Caco-2 (cell line): ENCODE results near the gene NELFA. TPM values are rescaled to one million over a fixed set of nuclear protein-coding genes. Genes with fewer than 3 reads are reported as not detected.

Source experiments
- BruUV-seq: library from RNA; stranded (reverse); fragments of 400-500 nt; replicated peaks from 2 replicates; lab custom pipeline; 2021; lab: Mats Ljungman, UMichigan
- CTCF ChIA-PET: fragments of 300-600 bp; sonication (Branson Sonifier 250); formaldehyde crosslinking; loops from one replicate; lab custom pipeline; 2022; ENCODE audit warnings: antibody characterized with exemption; lab: Charles Lee
- POLR2A ChIA-PET: fragments of 300-600 bp; sonication (Branson Sonifier 250); formaldehyde crosslinking; loops from one replicate; lab custom pipeline; 2022; ENCODE audit warnings: antibody characterized with exemption; lab: Charles Lee
- DNase-seq, 2 experiments: peaks; one replicate each; pipeline versions ENCODE4 v3.0.0 to v3.0.0-alpha.2; 2020 to 2022
- H3K27me3 ChIP-seq: replicated peaks from 2 replicates; pipeline ENCODE4 v1.6.0; 2011; ENCODE audit warnings: low read length; ENCODE audit not compliant: control insufficient read depth, insufficient read depth
- H3K36me3 ChIP-seq: 2 replicates; pipeline ENCODE4 v1.5.1; 2011; ENCODE audit warnings: low read length; ENCODE audit not compliant: control insufficient read depth, insufficient read depth
- H3K4me1 ChIP-seq: fragments of 250-450 bp; sonication (Bioruptor Pico); 2 replicates; pipeline ENCODE4 v1.5.1; 2020; ENCODE audit warnings: mild to moderate bottlenecking
- H3K4me3 ChIP-seq: 2 replicates; pipeline ENCODE4 v1.5.1; 2011; ENCODE audit warnings: low read depth, mild to moderate bottlenecking, control low read depth, low read length
- H3K9me3 ChIP-seq: fragments of 250-450 bp; sonication (Bioruptor Pico); 2 replicates; pipeline ENCODE4 v1.5.1; 2020; ENCODE audit warnings: mild to moderate bottlenecking, moderate library complexity
- H3K27ac Mint-ChIP-seq: one replicate; pipeline ENCODE4 v1.8.0; 2022; ENCODE audit warnings: mixed read lengths; ENCODE audit not compliant: unreplicated experiment
- H3K27me3 Mint-ChIP-seq: one replicate; pipeline ENCODE4 v1.8.0; 2022; ENCODE audit warnings: mixed read lengths; ENCODE audit not compliant: insufficient read depth, unreplicated experiment
- H3K36me3 Mint-ChIP-seq: one replicate; pipeline ENCODE4 v1.8.0; 2022; ENCODE audit warnings: mild to moderate bottlenecking, mixed read lengths; ENCODE audit not compliant: insufficient read depth, unreplicated experiment
- H3K4me1 Mint-ChIP-seq: one replicate; pipeline ENCODE4 v1.8.0; 2022; ENCODE audit warnings: low read depth, mixed read lengths; ENCODE audit not compliant: unreplicated experiment
- H3K4me3 Mint-ChIP-seq: one replicate; pipeline ENCODE4 v1.8.0; 2022; ENCODE audit warnings: mild to moderate bottlenecking, moderate library complexity, mixed read lengths; ENCODE audit not compliant: unreplicated experiment
- H3K9me3 Mint-ChIP-seq: one replicate; pipeline ENCODE4 v1.8.0; 2022; ENCODE audit warnings: mixed read lengths; ENCODE audit not compliant: unreplicated experiment
- intact Hi-C: fragments of 100-400 bp; cut with micrococcal nuclease; formaldehyde crosslinking; loops from one replicate; pipeline ENCODE4 v1.10.0; 2022; ENCODE audit not compliant: unreplicated experiment
- total RNA-seq: library from RNA; stranded (reverse); gene quantifications from 2 replicates; pipeline ENCODE4 v1.2.3, GENCODE V29; 2022
- TF ChIP-seq, protein P1 (sequence below), 2 experiments: fragments of 200-600 bp in 1 of 2; IDR thresholded peaks; 1 replicate in 1 of 2; 2 replicates in 1 of 2; pipeline versions ENCODE4 v1.5.1 to v1.8.0; 2011 to 2022; ENCODE audit warnings: antibody characterized with exemption in 1 of 2, control low read depth in 1 of 2, inconsistent platforms in 1 of 2, low read depth in 1 of 2, low read length in 1 of 2, mild to moderate bottlenecking in 1 of 2, moderate library complexity in 1 of 2; ENCODE audit not compliant: insufficient read depth in 1 of 2, severe bottlenecking in 1 of 2, unreplicated experiment in 1 of 2

NELFA gene
- total RNA-seq, 1 experiment from 2014 or later, result 53.0 TPM

DNA sequence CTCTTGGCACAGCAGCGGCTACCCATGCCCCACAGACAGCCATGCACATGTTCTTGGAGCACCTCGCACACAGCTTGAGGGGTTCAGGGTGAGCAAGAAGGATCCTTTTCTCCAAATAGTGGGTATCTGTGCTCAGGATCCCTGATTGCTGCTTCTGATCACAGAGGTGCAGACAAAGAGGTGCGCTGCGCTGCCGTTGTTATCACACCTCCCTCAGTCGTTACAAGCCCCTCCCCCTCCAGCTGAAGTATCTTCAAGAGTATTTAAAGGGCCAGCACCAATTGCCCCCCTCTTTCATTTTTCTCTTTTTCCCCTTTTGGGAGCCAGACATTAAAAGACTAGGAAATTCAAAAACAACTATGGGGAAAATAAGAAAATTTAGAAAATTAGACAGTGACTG, 44.3 kb downstream of the NELFA start:
- Histone ChIP-seq H3K4me1 (no peaks in the 10 kb centered on the region), H3K4me3 (no peak overlapping the region), H3K36me3 (peaks cover 6% of the 10 kb centered on the region; the same call in 1 of the 2 replicates), H3K27me3 (no peaks in the 10 kb centered on the region), H3K9me3 (no peaks in the 10 kb centered on the region)
- intact Hi-C loops, result no loop called here
- POLR2A ChIA-PET, result no interaction called here
- Mint-ChIP-seq H3K36me3 (peaks cover 83% of the 10 kb centered on the region), H3K9me3 (no peaks in the 10 kb centered on the region), H3K4me1 (peaks cover 14% of the 10 kb centered on the region), H3K27me3 (no peaks in the 10 kb centered on the region), H3K4me3 (no peak overlapping the region), H3K27ac (peak overlapping the region; percentile 60)
- no TSS peak for BruUV-seq
- CTCF ChIA-PET, result no interaction called here
- TF ChIP-seq, protein P1, sequence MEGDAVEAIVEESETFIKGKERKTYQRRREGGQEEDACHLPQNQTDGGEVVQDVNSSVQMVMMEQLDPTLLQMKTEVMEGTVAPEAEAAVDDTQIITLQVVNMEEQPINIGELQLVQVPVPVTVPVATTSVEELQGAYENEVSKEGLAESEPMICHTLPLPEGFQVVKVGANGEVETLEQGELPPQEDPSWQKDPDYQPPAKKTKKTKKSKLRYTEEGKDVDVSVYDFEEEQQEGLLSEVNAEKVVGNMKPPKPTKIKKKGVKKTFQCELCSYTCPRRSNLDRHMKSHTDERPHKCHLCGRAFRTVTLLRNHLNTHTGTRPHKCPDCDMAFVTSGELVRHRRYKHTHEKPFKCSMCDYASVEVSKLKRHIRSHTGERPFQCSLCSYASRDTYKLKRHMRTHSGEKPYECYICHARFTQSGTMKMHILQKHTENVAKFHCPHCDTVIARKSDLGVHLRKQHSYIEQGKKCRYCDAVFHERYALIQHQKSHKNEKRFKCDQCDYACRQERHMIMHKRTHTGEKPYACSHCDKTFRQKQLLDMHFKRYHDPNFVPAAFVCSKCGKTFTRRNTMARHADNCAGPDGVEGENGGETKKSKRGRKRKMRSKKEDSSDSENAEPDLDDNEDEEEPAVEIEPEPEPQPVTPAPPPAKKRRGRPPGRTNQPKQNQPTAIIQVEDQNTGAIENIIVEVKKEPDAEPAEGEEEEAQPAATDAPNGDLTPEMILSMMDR (IDR thresholded peaks at IDR 0.05; ENCODE audit: insufficient read depth in 1 of 2, low read depth in 1 of 2, low read length in 1 of 2, severe bottlenecking in 1 of 2, unreplicated experiment in 1 of 2), result no peak
- DNase-seq, result no peak

DNA sequence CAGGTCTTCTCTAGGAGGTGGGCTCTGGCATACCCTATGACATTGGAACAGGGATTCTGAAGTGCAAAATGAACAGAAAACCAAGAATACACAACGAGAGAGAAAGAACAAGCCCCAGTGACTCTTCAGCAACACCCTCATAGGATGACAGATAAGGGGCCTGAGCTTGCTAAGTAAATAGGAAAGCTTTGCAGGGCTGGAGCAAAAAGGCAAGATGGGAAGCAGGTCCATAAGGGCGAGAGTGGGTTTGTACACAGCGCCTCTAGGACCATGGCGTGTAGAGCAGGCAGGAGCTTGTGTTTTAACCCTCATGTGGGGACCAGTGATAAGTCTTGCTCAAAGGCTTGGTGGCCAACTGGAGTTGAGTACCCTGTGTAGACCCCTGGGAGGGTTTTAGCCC, 45.8 kb downstream of the NELFA start:
- no TSS peak for BruUV-seq
- Histone ChIP-seq H3K4me1 (no peaks in the 10 kb centered on the region), H3K36me3 (peaks cover 4% of the 10 kb centered on the region; the same call in 1 of the 2 replicates), H3K9me3 (no peaks in the 10 kb centered on the region), H3K4me3 (no peak overlapping the region), H3K27me3 (no peaks in the 10 kb centered on the region)
- H3K36me3 Mint-ChIP-seq, result peaks cover 86% of the 10 kb centered on the region
- H3K9me3 Mint-ChIP-seq, result no peaks in the 10 kb centered on the region
- intact Hi-C loops, result no loop called here
- no peak overlapping the region for H3K27ac Mint-ChIP-seq
- no peak for DNase-seq
- ChIA-PET CTCF (no interaction called here), POLR2A (no interaction called here)
- H3K4me1 Mint-ChIP-seq, result peaks cover 14% of the 10 kb centered on the region
- no peak overlapping the region for H3K4me3 Mint-ChIP-seq
- H3K27me3 Mint-ChIP-seq, result no peaks in the 10 kb centered on the region
- TF ChIP-seq, protein P1 (IDR thresholded peaks at IDR 0.05; ENCODE audit: insufficient read depth in 1 of 2, low read depth in 1 of 2, low read length in 1 of 2, severe bottlenecking in 1 of 2, unreplicated experiment in 1 of 2), result no peak

DNA sequence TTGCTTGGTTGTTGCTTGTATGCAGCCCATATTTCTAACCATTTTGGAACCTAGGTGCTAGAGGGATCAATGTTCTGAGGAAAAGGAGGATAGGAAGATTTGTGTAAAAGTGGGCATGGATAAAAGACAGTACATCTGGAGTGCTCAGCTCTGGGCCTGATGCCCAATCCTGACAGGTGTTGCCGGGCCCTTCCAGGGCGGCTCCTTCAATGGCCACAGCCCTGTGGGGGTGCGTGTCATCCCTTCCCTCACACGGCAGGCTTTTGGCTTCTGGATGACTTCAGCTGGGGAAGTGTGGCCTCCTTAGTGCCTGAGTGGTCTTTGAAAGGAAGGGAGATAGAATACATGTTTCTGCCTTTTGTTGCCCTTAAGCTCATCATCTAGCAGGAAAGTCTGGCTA, 47.2 kb downstream of the NELFA start:
- DNase-seq, result no peak
- H3K9me3 ChIP-seq, result no peaks in the 10 kb centered on the region
- no TSS peak for BruUV-seq
- Mint-ChIP-seq H3K27ac (no peak overlapping the region), H3K27me3 (no peaks in the 10 kb centered on the region), H3K9me3 (no peaks in the 10 kb centered on the region), H3K4me3 (no peak overlapping the region), H3K4me1 (peaks cover 14% of the 10 kb centered on the region), H3K36me3 (peaks cover 85% of the 10 kb centered on the region)
- H3K27me3 ChIP-seq, result no peaks in the 10 kb centered on the region
- TF ChIP-seq, protein P1 (IDR thresholded peaks at IDR 0.05; ENCODE audit: insufficient read depth in 1 of 2, low read depth in 1 of 2, low read length in 1 of 2, severe bottlenecking in 1 of 2, unreplicated experiment in 1 of 2), result no peak
- intact Hi-C loops, result no loop called here
- ChIA-PET POLR2A (no interaction called here), CTCF (no interaction called here)
- H3K4me3 ChIP-seq, result no peak overlapping the region
- no peaks in the 10 kb centered on the region for H3K4me1 ChIP-seq
- peaks cover 4% of the 10 kb centered on the region; the same call in 1 of the 2 replicates for H3K36me3 ChIP-seq
